SK-N-MC (cell line): ENCODE results near the gene CD83.
"Not testable (repeated sequence)": the region's sequence is repeated elsewhere in the genome, so short reads cannot be mapped to it uniquely, and the experiment has no call there.

ENCODE experiments used
- DNase-seq: peaks from one replicate; pipeline ENCODE4 v3.0.0-alpha.2; 2011; ENCODE audit warnings: low read depth, low spot score
- H3K27ac ChIP-seq: fragments of 200-600 bp; sonication (generic); 2 replicates; pipeline ENCODE4 v1.5.1; 2016; ENCODE audit warnings: mixed run types
- H3K36me3 ChIP-seq: fragments of 200-600 bp; sonication (generic); 2 replicates; pipeline ENCODE4 v1.6.1; 2017; ENCODE audit warnings: antibody characterized with exemption, low read length, mixed read lengths; ENCODE audit not compliant: insufficient read depth
- H3K4me3 ChIP-seq: fragments of 200-600 bp; sonication (generic); 2 replicates; pipeline ENCODE4 v1.5.1; 2016
- H3K9ac ChIP-seq: fragments of 200-600 bp; sonication (generic); 2 replicates; pipeline ENCODE4 v1.8.0; 2017; ENCODE audit warnings: mixed run types, mixed read lengths; ENCODE audit not compliant: insufficient read length
- H3K9me3 ChIP-seq: fragments of 200-600 bp; sonication (generic); 2 replicates; pipeline ENCODE4 v1.6.1; 2017; ENCODE audit warnings: low read depth, mild to moderate bottlenecking, antibody characterized with exemption, low read length, moderate library complexity, mixed read lengths
- EZH2 ChIP-seq: fragments of 200-600 bp; sonication (generic); IDR thresholded peaks from one replicate; pipeline ENCODE4 v1.6.1; 2017; ENCODE audit warnings: antibody characterized with exemption
- FOXP2 ChIP-seq: optimal IDR thresholded peaks from 2 replicates; pipeline ENCODE3; 2011; ENCODE audit warnings: mild to moderate bottlenecking, moderate library complexity; ENCODE audit not compliant: insufficient read depth; ENCODE audit errors: extremely low read length, control extremely low read depth
- POLR2AphosphoS5 ChIP-seq: IDR thresholded peaks from 2 replicates; pipeline ENCODE4 v1.6.1; 2012; ENCODE audit warnings: mild to moderate bottlenecking, low read depth, low read length, borderline replicate concordance

Gene CD83

GRCh38 chr6:14144678-14145113 is 27.1 kb downstream of the CD83 start:
- Histone ChIP-seq H3K9me3 (no peaks in the 10 kb centered on the region), H3K36me3 (no peaks in the 10 kb centered on the region), H3K9ac (no peak overlapping the region), H3K27ac (peak overlapping the region; percentile 66), H3K4me3 (no peak overlapping the region)
- no peak for TF ChIP-seq EZH2
- no peak; the same call in 1 of the 2 replicates for TF ChIP-seq POLR2AphosphoS5
- no peak for DNase-seq

- H3K9me3 ChIP-seq = no peaks in the 10 kb centered on the region
- no peaks in the 10 kb centered on the region for H3K36me3 ChIP-seq
- H3K27ac ChIP-seq = peak overlapping the region; percentile 14; the same call in 1 of the 2 replicates
- H3K9ac ChIP-seq = no peak overlapping the region
- no peak for TF ChIP-seq POLR2AphosphoS5
- TF ChIP-seq EZH2 = no peak
- no peak for TF ChIP-seq FOXP2
- no peak overlapping the region for H3K4me3 ChIP-seq
- no peak for DNase-seq
These were observed 29.0 kb downstream of the CD83 start for GRCh38 chr6:14146506-14147096.

- no peak for TF ChIP-seq EZH2
- TF ChIP-seq POLR2AphosphoS5 = no peak
- TF ChIP-seq FOXP2 = no peak
- Histone ChIP-seq H3K9ac (no peak overlapping the region), H3K27ac (no peak overlapping the region), H3K9me3 (no peaks in the 10 kb centered on the region), H3K4me3 (no peak overlapping the region), H3K36me3 (no peaks in the 10 kb centered on the region)
- DNase-seq = no peak
These were observed 30.3 kb downstream of the CD83 start for GRCh38 chr6:14147891-14148290.

GRCh38 chr6:14148471-14148870 is 30.9 kb downstream of the CD83 start:
- H3K4me3 ChIP-seq = no peak overlapping the region
- TF ChIP-seq EZH2 (no peak), POLR2AphosphoS5 (no peak), FOXP2 (no peak)
- no peak for DNase-seq
- no peak overlapping the region for H3K9ac ChIP-seq
- no peaks in the 10 kb centered on the region for H3K9me3 ChIP-seq
- no peaks in the 10 kb centered on the region for H3K36me3 ChIP-seq
- H3K27ac ChIP-seq = no peak overlapping the region

GRCh38 chr6:14149053-14149738 is 31.6 kb downstream of the CD83 start:
- no peak for DNase-seq
- no peaks in the 10 kb centered on the region for H3K9me3 ChIP-seq
- no peaks in the 10 kb centered on the region for H3K36me3 ChIP-seq
- TF ChIP-seq POLR2AphosphoS5 = no peak
- TF ChIP-seq FOXP2 = no peak
- no peak for TF ChIP-seq EZH2
- peak overlapping the region; percentile 78; the same call in 1 of the 2 replicates for H3K27ac ChIP-seq
- H3K9ac ChIP-seq = no peak overlapping the region
- H3K4me3 ChIP-seq = no peak overlapping the region

GRCh38 chr6:14149739-14150130 is 32.2 kb downstream of the CD83 start:
- no peaks in the 10 kb centered on the region for H3K36me3 ChIP-seq
- no peak for DNase-seq
- no peak overlapping the region for H3K4me3 ChIP-seq
- TF ChIP-seq POLR2AphosphoS5 (no peak), EZH2 (no peak), FOXP2 (no peak)
- H3K27ac ChIP-seq = peak overlapping the region; percentile 78
- H3K9me3 ChIP-seq = no peaks in the 10 kb centered on the region
- no peak overlapping the region for H3K9ac ChIP-seq

- H3K9me3 ChIP-seq, H3K9ac ChIP-seq, H3K4me3 ChIP-seq, H3K36me3 ChIP-seq: not testable (repeated sequence)
- peak; percentile 72 for DNase-seq
- peak overlapping the region; percentile 85; the same call in 1 of the 2 replicates for H3K27ac ChIP-seq
- peak; percentile 38; the same call in 1 of the 2 replicates for TF ChIP-seq POLR2AphosphoS5
These were observed 33.7 kb downstream of the CD83 start for GRCh38 chr6:14151300-14151699.

- no peak for TF ChIP-seq FOXP2
- no peak for TF ChIP-seq POLR2AphosphoS5
- no peak for TF ChIP-seq EZH2
- H3K9me3 ChIP-seq = no peaks in the 10 kb centered on the region
- peak overlapping the region; percentile 85 for H3K27ac ChIP-seq
- no peak overlapping the region for H3K4me3 ChIP-seq
- no peaks in the 10 kb centered on the region for H3K36me3 ChIP-seq
- no peak for DNase-seq
- H3K9ac ChIP-seq = no peak overlapping the region
These were observed 34.2 kb downstream of the CD83 start for GRCh38 chr6:14151773-14152172.

GRCh38 chr6:14153228-14153627 is 35.7 kb downstream of the CD83 start:
- DNase-seq = no peak
- no peak overlapping the region for H3K9ac ChIP-seq
- H3K4me3 ChIP-seq = no peak overlapping the region
- no peak overlapping the region; the same call in 1 of the 2 replicates for H3K27ac ChIP-seq
- H3K36me3 ChIP-seq = no peaks in the 10 kb centered on the region
- TF ChIP-seq POLR2AphosphoS5 (no peak), FOXP2 (no peak), EZH2 (no peak)
- no peaks in the 10 kb centered on the region for H3K9me3 ChIP-seq
